ENCODE data around the gene PNPLA8.

DNA sequence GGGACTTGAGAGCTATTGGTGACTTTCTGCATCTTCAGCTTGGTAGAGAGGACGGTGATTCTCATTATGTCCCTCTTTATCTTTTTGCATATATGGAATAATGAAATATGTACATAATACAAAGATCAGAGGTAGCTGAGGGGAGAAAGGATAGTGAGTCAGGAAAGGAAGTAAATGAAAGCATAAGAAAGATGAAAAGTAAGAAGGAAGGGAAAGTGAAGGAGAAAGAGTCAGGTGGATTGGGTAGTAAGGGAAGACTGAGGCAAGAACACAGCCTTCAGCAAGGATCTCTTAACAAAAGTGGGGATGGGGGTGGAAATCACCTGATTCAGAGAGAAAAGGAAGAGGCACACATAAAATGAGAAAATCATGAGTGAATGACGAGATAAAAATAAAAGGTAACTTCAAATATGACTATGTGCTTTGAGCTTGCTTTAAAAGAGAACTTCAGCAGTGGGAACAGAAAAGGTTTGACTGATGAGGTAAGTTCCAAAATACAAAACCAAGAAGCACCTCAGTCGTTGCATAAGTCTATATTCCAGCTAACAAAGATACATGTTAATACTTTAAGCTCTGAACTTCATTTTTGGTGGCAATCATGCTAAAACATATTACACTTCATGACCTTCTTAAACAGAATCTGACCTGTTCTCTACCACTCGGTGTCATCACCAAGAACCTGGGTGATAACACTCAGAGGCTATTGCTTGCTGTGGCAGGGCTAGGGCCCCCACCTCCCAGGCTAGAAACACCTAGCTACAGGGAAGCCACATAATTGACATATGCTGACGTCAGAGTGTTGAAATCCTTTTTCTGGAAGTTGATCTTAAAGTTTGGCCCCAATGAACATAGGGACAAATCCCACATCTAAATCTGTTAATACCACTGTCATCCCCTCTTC is 102.6 kb downstream of the PNPLA8 start:
- TF ChIP-seq CTCF (conservative IDR thresholded peaks at IDR 0.05; ENCODE audit: low read depth, low read length) (no peak), POLR2A (IDR thresholded peaks at IDR 0.05; ENCODE audit: low read depth, low read length) (no peak), MAFK (IDR thresholded peaks at IDR 0.05; ENCODE audit: low read depth, low read length) (no peak), NFE2L2 (IDR thresholded peaks at IDR 0.05; ENCODE audit: low read depth, low read length) (no peak), SMC3 (IDR thresholded peaks at IDR 0.05; ENCODE audit: low read depth, low read length) (no peak), BHLHE40 (IDR thresholded peaks at IDR 0.05; ENCODE audit: low read depth, low read length) (no peak), RCOR1 (IDR thresholded peaks at IDR 0.05; ENCODE audit: insufficient replicate concordance, low read length) (no peak), FOS (IDR thresholded peaks at IDR 0.05; ENCODE audit: low read depth, low read length) (no peak), RFX5 (IDR thresholded peaks at IDR 0.05; ENCODE audit: low read depth, low read length) (no peak)
- TF ChIP-seq, protein P1, sequence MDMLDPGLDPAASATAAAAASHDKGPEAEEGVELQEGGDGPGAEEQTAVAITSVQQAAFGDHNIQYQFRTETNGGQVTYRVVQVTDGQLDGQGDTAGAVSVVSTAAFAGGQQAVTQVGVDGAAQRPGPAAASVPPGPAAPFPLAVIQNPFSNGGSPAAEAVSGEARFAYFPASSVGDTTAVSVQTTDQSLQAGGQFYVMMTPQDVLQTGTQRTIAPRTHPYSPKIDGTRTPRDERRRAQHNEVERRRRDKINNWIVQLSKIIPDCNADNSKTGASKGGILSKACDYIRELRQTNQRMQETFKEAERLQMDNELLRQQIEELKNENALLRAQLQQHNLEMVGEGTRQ (IDR thresholded peaks at IDR 0.05; ENCODE audit: low read depth, low read length) = no peak

All from IMR-90 (cell line).